MM.1S (cell line): ENCODE data around the gene ATG10.
"Not testable (repeated sequence)": the region's sequence is repeated elsewhere in the genome, so short reads cannot be mapped to it uniquely, and the experiment has no call there.

Experiments
- EZH2 ChIP-seq: fragments of 300-600 bp; sonication (generic); optimal IDR thresholded peaks from 2 replicates; pipeline ENCODE3; 2017; ENCODE audit warnings: low read depth, mild to moderate bottlenecking, antibody characterized with exemption, low read length, mixed read lengths
- EZH2phosphoT487 ChIP-seq: fragments of 300-600 bp; sonication (generic); IDR thresholded peaks from 2 replicates; pipeline ENCODE4 v1.6.1; 2018; ENCODE audit warnings: antibody characterized with exemption, low read length
- TF ChIP-seq, protein P1 (sequence below): fragments of 300-600 bp; sonication (generic); IDR thresholded peaks from 2 replicates; pipeline ENCODE4 v1.5.1; 2016; ENCODE audit warnings: antibody characterized with exemption, low read length, mixed read lengths

DNA sequence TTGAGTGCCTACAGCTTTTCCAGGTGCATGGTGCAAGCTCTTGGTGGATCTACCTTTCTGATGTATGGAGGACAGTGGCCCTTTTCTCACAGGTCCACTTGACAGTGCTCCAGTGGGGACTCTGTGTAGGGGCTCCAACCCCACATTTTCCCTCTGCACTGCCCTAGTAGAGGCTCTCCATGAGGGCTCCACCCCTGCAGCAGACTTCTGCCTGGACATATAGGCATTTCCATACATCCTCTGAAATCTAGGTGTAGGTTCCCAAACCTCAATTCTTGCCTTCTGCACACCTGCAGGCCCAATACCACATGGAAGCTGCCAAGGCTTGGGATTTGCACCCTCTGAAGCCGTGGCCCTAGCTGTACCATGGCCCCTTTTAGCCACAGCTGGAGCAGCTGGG is 71.1 kb downstream of the ATG10 start:
- TF ChIP-seq, protein P1, sequence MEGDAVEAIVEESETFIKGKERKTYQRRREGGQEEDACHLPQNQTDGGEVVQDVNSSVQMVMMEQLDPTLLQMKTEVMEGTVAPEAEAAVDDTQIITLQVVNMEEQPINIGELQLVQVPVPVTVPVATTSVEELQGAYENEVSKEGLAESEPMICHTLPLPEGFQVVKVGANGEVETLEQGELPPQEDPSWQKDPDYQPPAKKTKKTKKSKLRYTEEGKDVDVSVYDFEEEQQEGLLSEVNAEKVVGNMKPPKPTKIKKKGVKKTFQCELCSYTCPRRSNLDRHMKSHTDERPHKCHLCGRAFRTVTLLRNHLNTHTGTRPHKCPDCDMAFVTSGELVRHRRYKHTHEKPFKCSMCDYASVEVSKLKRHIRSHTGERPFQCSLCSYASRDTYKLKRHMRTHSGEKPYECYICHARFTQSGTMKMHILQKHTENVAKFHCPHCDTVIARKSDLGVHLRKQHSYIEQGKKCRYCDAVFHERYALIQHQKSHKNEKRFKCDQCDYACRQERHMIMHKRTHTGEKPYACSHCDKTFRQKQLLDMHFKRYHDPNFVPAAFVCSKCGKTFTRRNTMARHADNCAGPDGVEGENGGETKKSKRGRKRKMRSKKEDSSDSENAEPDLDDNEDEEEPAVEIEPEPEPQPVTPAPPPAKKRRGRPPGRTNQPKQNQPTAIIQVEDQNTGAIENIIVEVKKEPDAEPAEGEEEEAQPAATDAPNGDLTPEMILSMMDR = not testable (repeated sequence)
- not testable (repeated sequence) for TF ChIP-seq EZH2, EZH2phosphoT487
